Endometrium (tissue), 2 donors: ENCODE data around the gene BEST1.
"Not testable (repeated sequence)": the region's sequence is repeated elsewhere in the genome, so short reads cannot be mapped to it uniquely, and the experiment has no call there.

ENCODE experiments used
- FAIRE-seq: peaks from 2 replicates; lab custom pipeline; 2012; peaks lifted over from hg19 to GRCh38; lab: Jason Lieb, UNC
- donor health status: control.
- donor health status: control.

Gene BEST1

GRCh38 chr11:61978703-61979661 lies 28.8 kb downstream of the BEST1 start:
- FAIRE-seq = no peak

DNA sequence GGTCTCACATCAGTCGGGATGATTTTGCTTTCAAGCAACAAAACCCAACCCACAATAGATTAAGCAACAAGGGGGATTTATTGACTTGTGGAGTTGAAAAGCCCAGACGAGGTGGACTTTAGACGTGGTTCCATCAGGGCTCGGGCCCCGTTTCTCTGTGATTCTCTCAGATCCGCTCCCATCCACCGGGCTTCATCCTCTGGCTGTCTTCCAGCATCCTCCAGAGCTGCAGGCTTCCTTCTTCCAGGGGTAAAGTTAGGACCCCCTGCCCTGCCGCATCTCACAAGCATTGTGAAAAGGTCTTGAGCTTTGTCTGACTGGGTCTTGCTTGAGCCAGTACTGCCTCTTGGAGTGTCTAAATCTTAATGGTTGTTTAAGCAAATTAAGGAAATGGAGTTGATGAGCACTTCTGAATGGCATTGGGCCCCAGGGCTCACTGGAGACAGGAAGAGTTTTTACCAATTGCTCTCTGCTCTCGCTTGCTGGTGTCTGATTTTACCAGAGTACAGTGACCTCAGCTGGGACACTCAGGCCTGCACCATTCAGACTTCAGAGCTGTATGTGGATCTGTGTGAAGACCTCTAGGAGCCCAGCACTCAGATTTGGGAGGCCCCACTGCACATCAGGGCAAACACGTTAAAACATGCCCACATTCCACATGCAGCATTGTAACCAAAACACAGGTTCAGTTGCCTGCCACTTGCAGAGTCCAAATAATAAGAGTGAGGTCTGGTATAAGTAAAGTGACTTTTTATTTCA lies 30.8 kb downstream of the BEST1 start:
- FAIRE-seq = no peak

DNA sequence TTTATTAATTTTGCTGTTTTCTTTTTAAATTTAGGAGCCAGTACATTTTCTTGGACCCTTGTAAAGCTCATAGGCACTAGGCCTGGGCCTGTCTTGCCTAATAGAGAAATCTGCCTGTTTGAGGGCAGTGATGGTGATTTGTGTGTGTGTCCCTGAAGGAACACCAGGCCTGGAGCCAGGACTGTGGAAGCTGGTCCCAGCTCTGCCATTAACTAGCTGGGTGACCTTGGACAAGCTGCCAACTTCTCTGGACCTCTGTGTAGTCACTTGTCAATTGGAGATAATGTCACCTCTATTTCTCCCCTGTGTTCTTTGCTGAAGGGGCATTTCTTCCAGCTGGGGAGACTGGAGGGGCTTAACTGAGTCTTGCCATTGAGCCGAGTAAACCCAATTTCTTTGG lies 33.3 kb downstream of the BEST1 start:
- no peak for FAIRE-seq

DNA sequence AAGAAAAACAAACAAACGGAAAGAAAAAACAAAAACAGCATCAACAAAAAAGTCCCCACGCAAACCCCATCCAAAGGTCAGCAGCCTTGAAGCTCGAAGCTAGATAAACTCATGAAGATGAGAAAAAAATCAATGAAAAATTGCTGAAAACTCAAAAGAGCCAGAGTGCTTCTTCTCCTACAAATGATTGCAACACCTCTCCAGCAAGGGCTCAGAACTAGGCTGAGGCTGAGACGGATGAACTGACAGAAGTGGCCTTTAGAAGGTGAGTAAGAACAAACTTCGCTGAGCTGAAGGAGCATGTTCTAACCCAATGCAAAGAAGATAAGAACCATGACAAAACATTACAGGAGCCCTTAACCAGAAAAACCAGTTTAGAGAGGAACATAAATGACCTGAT lies 35.7 kb downstream of the BEST1 start:
- FAIRE-seq = no peak

DNA sequence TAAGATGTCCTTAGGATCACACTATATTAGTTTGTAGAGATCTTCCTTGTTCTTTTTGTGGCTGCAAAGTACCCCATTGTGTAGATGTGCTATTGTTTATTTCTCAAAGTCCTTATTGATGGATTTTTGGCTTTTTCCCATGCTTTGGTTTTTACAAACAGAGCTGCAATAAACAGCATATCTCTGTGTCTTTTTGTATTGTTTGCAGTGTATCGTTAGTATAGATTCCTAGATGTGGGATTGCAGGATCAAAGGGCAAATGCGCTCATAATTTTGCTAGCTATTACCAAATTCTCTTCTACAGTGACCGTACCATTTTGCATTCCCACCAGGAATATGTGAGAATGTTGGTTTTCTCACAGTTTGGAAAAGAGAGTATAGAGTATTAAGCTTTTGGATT lies 44.8 kb downstream of the BEST1 start:
- FAIRE-seq = no peak

- no peak for FAIRE-seq
Observed at GRCh38 chr11:61996933-61997332, 46.8 kb downstream of the BEST1 start.

DNA sequence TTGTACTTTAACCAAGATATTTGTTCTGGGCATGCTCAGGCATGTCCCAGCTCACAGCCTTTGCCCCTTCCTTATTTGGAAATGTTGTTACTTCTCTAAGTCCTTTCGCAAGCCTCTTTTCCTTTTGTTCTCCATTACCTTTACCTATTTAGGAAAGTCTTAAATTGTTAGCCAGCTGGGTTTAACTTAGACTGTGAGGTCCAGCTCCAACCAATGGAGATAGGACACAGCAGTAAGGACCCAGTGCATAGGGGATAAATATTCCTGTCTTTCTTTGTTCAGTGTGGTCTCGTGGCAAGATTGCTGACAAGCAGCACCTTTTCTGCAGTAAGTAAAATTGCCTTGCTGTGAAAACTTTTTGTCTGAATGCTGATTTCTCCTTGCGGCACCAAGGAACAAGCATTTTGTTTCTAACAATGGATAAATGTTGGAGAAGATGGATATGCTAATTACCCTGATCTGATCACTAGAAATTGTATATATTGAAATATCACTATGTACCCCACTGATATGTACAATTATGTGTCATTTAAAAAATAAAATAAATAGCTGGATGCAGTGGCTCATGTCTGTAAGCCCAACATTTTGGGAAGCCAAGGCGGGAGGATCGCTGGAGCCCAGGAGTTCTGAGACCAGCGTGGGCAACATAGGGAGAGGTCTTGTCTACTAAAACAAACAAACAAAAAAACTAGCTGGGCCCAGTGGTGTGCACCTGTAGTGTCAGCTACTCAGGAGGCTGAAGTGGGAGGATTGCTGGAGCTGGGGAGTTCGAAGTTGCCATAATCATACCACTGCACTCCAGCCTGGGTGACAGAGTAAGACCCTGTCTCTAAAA lies 49.2 kb downstream of the BEST1 start:
- FAIRE-seq = no peak

- FAIRE-seq = no peak
Observed at GRCh38 chr11:62000539-62001446, 50.6 kb downstream of the BEST1 start.

- FAIRE-seq = no peak
Observed at GRCh38 chr11:62001450-62002191, 51.5 kb downstream of the BEST1 start.

DNA sequence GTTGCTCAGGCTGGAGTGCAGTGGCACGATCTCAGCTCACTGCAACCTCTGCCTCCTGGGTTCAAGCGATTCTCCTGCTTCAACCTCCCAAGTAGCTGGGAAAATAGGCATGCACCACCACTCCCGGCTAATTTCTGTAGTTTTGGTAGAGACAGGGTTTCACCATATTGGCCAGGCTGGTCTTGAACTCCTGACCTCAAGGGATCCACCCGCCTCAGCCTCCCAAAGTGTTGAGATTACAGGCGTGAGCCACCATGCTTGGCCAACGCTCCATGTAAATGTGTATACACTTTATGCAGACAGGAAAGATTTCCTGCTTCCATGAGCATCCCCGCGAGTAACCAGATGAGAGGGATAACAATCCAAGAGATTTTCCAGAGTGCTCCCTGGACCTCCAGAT lies 52.1 kb downstream of the BEST1 start:
- FAIRE-seq = not testable (repeated sequence)

DNA sequence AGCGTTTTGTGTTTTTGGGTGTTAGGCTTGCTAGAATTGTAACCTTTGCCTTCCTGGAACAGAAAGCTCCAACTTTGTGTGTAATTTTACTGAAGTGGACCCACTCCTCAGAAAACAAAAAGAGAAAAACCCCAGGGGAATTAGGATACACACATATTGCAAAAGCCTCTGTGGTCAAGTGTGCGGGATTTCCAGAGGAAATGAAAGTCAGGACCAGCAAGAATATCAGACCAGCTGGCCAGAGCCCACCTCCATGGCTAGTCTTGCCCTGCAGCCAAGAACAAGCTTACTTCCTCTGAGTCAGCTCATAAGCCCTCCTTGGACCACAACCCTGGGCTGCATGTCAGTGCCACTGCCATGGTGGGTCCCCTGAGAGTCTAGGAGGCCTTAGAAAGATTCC lies 54.3 kb downstream of the BEST1 start:
- no peak for FAIRE-seq

DNA sequence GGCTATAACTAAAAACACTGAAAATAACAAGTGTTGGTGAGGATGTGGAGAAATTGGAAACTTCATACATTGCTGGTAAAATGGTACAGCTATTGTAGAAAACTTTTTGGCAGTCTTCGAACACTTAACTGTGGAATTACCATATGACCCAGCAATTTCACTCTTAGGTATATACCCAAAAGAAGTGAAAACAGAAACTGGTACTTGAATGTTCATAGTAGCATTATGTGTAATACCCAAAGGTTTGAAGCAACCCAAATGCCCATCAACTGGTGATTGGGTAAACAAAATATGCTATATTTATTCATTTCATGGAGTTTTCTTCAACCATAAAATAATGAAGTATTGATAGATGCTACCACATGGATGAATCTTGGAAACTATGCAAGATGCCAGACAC lies 58.0 kb downstream of the BEST1 start:
- no peak for FAIRE-seq

- FAIRE-seq = no peak
Observed at GRCh38 chr11:62010935-62011528, 60.9 kb downstream of the BEST1 start.

- no peak for FAIRE-seq
Observed at GRCh38 chr11:62011881-62012280, 61.7 kb downstream of the BEST1 start.

- FAIRE-seq = no peak
Observed at GRCh38 chr11:62012451-62012831, 62.3 kb downstream of the BEST1 start.

DNA sequence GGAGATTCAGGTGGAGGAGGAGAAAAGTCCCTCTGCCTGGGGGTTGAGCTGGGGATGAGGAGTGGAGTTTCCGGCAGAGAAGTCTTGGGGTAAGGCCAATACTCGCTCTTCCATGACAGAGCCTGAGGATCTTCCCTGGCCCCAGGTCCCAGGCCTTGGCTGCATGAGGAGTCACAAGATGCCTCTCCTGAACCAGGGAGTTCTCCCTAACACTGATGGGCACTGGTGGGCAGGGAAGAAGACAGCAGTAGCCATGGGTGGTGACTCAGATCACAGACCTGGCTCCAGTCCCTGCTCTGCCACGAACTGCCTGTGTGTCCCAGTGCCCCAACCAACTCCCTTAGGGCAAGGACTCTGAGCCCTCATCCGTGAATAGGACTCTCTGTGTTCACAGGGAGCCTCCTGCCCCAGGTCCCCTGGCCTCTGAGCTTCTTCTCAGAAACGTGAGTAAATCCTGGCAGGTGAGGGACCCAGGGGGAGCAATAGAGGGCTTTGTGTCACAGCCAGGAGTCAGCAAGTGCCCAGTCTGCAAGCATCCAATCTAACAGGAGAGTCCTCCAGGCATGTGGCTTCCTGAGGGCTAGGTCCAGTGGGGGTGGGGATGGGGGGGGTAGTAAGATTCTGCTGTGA lies 62.8 kb downstream of the BEST1 start:
- FAIRE-seq = no peak
